ENCODE results near the gene ABRACL.

GRCh38 chr6:139006477-139006876 lies 22.1 kb upstream of the ABRACL start:
- TF ChIP-seq POLR2A (IDR thresholded peaks at IDR 0.05) (no peak), CTCF (IDR thresholded peaks at IDR 0.05) (no peak)

Measured in ovary (tissue), 3 donors.